ENCODE results near the gene LCOR. TPM values are rescaled to one million over a fixed set of nuclear protein-coding genes. Genes with fewer than 3 reads are reported as not detected.

The LCOR gene
- total RNA-seq, 4 donors from 2014 or later, result 7.7 to 2,027 (median 132) TPM

- intact Hi-C loops (cut with DNase I; ENCODE audit: low total_unique reads), result no loop called here
- Histone ChIP-seq H3K4me3 (no peak overlapping the region), H3K27ac (no peak overlapping the region), H3K9me3 (no peaks in the 10 kb centered on the region), H3K4me1 (no peaks in the 10 kb centered on the region), H3K27me3 (no peaks in the 10 kb centered on the region), H3K36me3 (no peaks in the 10 kb centered on the region)
- no peak for DNase-seq
- no peak for TF ChIP-seq POLR2A (IDR thresholded peaks at IDR 0.05)
- TF ChIP-seq CTCF (IDR thresholded peaks at IDR 0.05), result no peak
Observed at GRCh38 chr10:96895662-96896424, 63.7 kb downstream of the LCOR start.

DNA sequence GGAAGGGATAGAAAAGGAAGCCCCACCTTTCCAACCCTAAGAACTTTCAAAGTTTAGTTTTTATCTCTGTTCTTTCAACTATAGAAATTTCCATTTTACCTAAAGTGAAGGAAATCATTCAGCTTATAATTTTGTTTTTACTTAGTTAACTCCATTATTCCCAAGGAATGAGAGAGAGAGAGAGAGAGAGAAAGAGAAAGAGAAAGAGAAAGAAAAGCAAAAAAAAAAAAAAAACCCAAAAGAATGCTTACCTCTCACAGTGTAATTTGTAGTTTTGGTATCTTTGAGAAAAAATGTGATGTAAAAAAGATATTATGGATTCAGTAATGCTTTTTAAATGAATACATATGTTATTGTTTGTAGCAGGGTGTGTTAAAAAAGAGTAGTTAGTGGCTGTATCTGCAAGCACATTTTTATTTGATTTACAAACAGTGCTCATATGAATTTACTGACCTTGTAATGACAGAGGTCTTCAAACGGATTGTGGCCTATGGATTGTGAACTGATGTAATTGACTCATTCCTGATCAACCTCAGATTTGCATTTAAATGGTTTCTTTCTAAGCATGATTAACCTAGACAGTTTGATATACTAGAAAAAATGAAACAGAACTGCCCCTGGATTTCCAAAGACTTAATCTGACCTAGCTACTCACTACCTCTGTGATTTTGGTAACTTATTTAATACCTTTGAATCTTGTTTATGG lies 64.9 kb downstream of the LCOR start:
- TF ChIP-seq POLR2A (IDR thresholded peaks at IDR 0.05) (no peak), CTCF (IDR thresholded peaks at IDR 0.05) (no peak)
- Histone ChIP-seq H3K4me1 (no peaks in the 10 kb centered on the region), H3K9me3 (no peaks in the 10 kb centered on the region), H3K27ac (no peak overlapping the region), H3K36me3 (no peaks in the 10 kb centered on the region), H3K4me3 (no peak overlapping the region), H3K27me3 (no peaks in the 10 kb centered on the region)
- intact Hi-C loops (cut with DNase I; ENCODE audit: low total_unique reads), result no loop called here
- no peak for DNase-seq

DNA sequence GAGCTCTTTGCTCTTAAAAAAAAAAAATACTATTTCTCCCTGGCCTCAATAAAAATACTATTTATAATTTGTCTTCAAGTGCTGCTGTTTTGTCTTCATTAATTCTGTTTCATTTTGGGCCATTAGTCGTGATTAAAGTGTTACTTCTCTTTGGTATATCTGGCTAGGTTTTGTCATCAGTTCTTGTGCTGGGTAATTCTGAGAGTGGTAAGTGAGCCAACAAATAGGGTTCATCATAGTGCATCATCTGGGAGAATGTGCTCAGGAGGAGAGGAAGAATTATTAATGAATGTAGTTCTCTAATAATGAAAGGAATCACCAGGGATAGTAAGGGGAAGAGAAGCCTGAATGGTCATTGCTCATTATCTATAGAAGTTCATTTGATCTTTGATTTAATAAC lies 70.0 kb downstream of the LCOR start:
- Histone ChIP-seq H3K36me3 (no peaks in the 10 kb centered on the region), H3K27me3 (no peaks in the 10 kb centered on the region), H3K4me1 (no peaks in the 10 kb centered on the region), H3K9me3 (no peaks in the 10 kb centered on the region), H3K4me3 (no peak overlapping the region), H3K27ac (no peak overlapping the region)
- no peak for TF ChIP-seq CTCF (IDR thresholded peaks at IDR 0.05)
- TF ChIP-seq POLR2A (IDR thresholded peaks at IDR 0.05), result no peak
- intact Hi-C loops (cut with DNase I; ENCODE audit: low total_unique reads), result no loop called here
- DNase-seq, result no peak

GRCh38 chr10:96902731-96903358 lies 70.7 kb downstream of the LCOR start:
- H3K27ac ChIP-seq, result no peak overlapping the region
- TF ChIP-seq POLR2A (IDR thresholded peaks at IDR 0.05) (no peak), CTCF (IDR thresholded peaks at IDR 0.05) (no peak)
- H3K4me1 ChIP-seq, result no peaks in the 10 kb centered on the region
- no peaks in the 10 kb centered on the region for H3K9me3 ChIP-seq
- no peaks in the 10 kb centered on the region for H3K27me3 ChIP-seq
- DNase-seq, result no peak
- no peaks in the 10 kb centered on the region for H3K36me3 ChIP-seq
- no peak overlapping the region for H3K4me3 ChIP-seq
- intact Hi-C loops (cut with DNase I; ENCODE audit: low total_unique reads), result no loop called here

GRCh38 chr10:96904648-96905047 lies 72.5 kb downstream of the LCOR start:
- H3K27me3 ChIP-seq, result no peaks in the 10 kb centered on the region
- no peaks in the 10 kb centered on the region for H3K36me3 ChIP-seq
- no peak for DNase-seq
- H3K4me3 ChIP-seq, result no peak overlapping the region
- TF ChIP-seq CTCF (IDR thresholded peaks at IDR 0.05) (no peak), POLR2A (IDR thresholded peaks at IDR 0.05) (no peak)
- H3K4me1 ChIP-seq, result no peaks in the 10 kb centered on the region
- no peak overlapping the region for H3K27ac ChIP-seq
- intact Hi-C loops (cut with DNase I; ENCODE audit: low total_unique reads), result no loop called here
- no peaks in the 10 kb centered on the region for H3K9me3 ChIP-seq
